Esophagus muscularis mucosa (tissue), 3 donors: Measurements from ENCODE around the gene ELOVL6.

Source experiments
- CTCF ChIP-seq, 3 experiments: fragments of 200-600 bp in 2 of 3; fragments of 450-650 bp in 1 of 3; sonication (generic) in 2 of 3; IDR thresholded peaks; one replicate each; pipeline ENCODE4 v1.5.1; 2017 to 2019; ENCODE audit warnings: antibody characterized with exemption in 3 of 3, mild to moderate bottlenecking in 2 of 3, moderate library complexity in 1 of 3
- POLR2AphosphoS5 ChIP-seq, 2 donors: sonication (generic); formaldehyde crosslinking; IDR thresholded peaks; one replicate each; pipeline ENCODE4 v1.6.1; 2017; ENCODE audit warnings: antibody characterized with exemption in 2 of 2

- no peak for TF ChIP-seq POLR2AphosphoS5 (IDR thresholded peaks at IDR 0.05)
- TF ChIP-seq CTCF (IDR thresholded peaks at IDR 0.05): no peak
Observed at GRCh38 chr4:110084154-110084553, 114.3 kb downstream of the ELOVL6 start.
